ENCODE data around the gene PDE1A.

Gene PDE1A

DNA sequence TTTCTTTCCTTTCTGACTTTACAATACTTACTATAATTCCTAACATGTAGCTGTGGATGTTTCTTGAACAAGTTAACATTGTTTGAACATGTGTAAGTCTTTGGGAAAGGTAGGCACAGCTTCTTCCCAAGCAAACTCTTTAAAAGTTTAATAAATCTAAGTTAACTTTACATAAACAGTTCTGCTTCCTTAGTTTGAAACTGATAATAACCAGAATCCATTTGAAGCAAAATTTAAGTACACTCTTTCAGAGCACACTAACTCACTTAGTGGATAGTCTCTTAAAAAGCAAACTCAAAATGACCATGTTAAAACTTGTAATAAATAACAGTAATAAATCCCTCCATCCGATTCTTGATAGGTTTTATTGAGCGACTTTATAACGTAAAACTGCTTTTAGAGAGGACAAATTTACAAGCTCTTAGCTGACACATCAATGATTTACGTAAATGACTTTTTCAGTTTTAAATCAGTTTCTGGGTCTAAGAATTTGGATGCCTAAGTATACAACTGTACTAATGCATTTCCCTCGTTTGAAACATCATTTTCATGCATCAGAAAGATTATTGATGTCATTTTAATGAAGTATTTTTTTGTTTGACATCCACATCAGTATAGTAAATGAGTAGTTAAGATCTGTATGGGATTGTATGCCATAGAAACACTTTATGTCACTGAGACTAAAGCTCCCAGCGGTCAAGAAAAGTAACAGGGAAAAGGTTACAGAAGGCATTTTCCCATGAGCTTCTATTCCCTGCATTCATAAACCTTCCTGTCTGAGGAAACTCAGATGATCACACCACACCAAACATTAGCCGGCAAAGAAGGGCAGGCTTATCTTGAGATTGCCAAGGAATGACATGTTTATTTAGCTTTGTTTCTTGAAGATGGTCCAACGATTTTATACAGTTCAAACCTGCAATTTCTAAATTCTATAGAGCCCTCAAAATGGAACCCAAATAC is 67.5 kb downstream of the PDE1A start:
- in situ Hi-C loops (cut with HindIII; ENCODE audit: low sequenced_read_pairs), result no loop called here

DNA sequence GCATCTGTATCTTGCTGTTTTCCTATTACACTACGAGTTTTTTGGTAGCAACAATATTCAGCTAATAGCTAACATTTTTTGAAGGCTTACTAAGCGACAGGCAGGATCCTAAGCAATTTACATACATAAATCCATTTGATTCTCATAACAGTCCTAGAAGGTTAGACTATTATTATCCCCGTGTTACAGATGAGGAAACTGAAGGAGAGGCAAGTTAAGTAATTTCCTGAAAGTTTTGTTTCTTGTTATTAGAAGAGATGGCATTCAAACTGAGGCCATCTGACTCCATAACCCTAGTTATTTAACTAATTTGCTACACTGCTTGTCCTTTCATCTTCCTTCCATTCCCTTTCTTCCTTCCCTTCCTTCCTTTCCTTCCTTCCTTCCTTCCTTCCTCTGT is 68.2 kb downstream of the PDE1A start:
- in situ Hi-C loops (cut with HindIII; ENCODE audit: low sequenced_read_pairs), result no loop called here

DNA sequence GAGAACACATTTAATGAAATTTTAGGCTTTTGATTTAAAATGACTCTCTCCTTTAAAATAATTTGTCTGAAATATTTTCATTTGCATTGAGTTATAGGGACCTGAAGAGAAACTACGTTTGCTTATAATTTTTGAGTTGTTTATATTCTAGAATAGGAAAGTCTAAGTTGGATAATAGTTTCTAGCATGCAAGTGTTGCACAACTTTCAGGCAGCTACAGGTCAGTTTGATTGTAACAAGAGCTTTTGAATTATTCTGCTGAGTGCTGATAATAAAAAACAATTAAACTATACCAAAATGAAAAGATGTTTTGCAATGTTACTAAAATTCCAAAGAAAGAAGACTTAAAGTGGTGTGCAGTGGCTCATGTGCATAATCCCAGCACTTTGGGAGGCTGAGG is 71.0 kb downstream of the PDE1A start:
- in situ Hi-C loops (cut with HindIII; ENCODE audit: low sequenced_read_pairs), result no loop called here

DNA sequence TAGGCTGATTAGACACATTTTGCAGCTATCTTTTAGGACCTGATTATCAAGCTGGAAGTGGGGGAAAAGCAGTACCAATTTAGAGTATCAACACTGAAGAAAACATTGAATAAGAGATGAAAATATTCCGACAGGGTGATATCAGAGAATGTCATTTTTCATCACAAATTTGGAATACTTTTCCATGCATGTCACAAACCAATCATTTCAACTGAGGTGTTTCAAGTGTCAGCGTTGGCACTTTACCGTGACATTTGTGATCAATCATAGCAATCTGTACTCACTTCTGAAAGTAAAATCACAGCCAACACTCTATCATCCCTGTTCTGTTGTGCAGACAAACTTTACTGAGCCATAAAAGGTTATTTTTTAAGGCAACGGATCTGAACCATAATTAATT is 75.4 kb downstream of the PDE1A start:
- in situ Hi-C loops (cut with HindIII; ENCODE audit: low sequenced_read_pairs), result no loop called here

DNA sequence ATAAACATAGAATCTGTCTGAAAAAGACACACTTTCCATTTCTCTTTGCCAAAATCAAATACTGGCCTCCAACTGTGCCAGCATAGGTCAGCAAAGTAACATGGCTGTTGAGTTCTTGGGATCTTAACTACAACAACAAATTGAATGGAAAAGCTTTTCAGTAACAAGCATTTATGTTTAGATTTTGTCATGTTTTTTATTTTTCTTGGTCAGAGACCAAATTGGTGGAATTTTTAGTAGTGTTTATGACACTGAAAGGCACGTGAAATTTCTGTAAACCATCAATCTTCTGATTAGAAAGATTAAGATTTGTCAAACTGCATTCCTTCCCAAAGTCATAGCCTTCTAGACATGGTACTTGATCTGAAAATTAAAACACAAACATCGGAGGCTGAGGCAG is 77.6 kb downstream of the PDE1A start:
- in situ Hi-C loops (cut with HindIII; ENCODE audit: low sequenced_read_pairs), result no loop called here

DNA sequence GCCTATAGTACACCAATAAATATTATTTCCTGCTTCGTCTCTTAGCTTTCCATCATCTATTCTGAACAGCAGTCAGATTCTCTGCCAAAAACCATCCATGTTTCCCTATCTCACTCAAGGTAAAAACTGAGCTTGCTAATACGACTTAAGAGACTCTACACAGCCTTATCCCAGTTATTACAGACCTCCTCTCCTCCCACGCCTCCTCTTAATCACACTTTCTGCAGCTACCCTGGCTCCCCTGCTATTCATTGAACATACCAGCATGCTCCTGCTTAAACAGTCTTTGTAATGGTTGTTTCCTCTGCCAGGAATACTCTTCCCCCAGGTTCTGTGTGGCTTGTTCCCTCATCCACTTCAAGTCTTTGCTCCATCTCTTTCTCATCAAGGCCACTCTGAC is 81.5 kb downstream of the PDE1A start:
- in situ Hi-C loops (cut with HindIII; ENCODE audit: low sequenced_read_pairs), result no loop called here

DNA sequence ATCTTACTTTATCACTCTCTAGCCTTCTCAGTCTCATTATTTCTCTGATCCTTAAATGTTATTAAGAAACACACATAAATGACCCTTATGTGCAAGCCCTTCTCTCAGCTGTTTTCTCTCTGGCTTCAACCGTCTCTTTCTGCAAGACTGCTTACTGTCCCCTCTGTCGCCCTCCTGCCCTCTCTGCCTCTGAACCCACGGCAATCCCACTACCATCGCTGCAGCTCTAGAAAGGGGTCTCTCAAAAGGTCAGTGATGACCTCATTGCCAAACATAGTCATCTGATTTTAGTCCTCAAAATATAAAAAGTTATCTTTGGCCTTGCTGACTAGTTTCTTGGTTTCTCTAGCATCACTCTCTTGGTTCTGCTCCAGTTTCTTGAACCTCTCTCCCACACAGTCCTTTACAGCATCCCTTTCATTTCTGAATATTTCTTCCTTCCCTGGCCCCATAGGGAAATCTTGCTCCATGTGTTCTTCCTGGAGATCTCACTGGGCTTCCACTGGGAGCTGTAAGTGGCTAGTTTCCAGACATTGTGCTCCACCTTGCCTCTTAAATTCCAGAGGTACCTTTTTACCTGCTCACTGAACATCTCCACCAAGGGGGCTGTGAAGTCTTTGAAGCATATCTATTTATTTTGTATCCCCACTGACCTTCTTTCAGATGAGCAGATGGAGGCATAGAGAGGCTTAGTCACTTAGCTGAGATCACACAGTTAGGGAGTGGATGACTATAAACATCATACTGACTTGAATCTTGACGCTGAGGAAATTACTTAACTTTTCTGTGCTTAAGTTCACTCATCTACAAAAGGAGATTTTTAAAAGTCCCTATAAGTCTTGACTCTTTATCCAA is 96.2 kb downstream of the PDE1A start:
- in situ Hi-C loops (cut with HindIII; ENCODE audit: low sequenced_read_pairs), result no loop called here

DNA sequence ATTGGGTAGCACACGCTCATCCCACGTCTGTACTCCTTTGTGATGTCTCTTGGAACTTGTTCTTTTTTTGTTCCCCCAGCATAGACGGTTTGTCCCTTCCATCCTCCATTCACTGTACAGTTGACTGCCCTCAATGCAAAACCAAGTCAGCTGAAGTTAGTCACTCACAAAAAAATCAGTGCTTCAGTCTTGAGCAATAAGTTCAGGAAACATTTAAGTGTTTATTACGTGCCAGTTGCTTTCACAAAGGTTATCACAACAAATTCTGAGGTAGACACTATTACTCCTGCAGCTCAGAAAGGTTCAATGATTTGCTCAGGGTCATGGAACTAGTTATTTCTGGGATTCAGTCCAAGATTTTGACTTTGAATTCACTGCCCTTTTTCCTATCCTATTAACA is 102.2 kb downstream of the PDE1A start:
- in situ Hi-C loops (cut with HindIII; ENCODE audit: low sequenced_read_pairs), result no loop called here

DNA sequence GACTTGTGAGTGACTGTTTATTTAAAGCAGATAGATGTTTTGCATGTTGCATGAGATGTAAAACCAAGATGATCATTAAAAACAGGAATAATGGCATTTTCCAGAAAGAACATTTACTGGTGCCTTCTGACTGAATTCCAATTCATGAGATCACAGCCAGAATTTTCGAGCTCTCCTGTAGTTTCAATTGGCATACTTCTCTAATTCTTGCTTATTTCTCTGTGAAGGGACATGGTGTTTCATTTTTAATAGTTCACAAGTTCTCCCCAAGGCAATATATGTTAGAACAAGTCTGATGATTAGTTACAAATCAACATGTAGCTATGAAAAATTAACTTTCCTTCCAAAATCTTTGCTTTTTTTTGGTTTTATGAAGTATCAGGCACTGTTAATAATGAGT is 105.7 kb downstream of the PDE1A start:
- in situ Hi-C loops (cut with HindIII; ENCODE audit: low sequenced_read_pairs), result no loop called here

DNA sequence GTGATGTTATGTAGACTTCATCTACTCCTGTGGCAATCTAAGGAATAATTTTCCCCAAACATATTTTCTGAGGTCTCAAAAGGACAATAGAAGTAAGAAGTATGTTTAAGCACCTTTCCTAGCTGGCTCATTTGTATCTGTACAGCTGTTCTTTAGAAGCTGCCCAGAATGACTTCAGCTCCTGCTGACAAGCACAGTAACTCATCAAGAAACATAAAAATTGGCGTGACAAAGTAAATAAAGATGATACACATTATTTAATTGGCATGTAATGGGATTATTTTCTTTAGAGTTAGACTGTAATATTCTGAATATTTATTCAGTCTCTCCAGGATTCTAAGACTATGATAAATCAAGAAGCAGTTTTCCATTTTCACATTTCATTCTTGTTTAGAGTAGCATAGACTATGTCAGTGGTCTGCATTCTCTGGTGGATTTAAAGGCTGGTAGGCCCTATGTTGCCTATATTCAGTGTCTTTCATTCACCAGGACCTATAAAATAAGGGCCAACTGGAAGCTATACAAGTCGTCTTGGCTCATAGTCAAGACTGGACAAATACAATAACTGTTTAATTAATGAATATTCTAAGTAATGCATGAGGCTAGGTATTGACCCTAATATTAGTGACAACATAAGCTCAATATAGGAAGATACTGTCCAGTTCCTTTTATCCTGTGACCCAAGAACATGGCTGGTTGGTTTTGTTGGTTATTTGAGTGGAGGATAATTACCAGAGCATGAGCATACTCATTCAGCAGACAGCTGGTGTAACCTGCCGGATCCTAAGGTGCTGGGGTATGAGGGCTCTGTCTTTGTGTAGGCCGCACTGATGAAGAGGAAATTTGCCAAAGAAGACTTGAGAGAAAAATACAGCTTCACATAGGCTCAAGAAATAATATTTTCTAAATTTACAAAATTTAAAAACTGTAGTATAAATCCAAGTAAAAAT is 107.0 kb downstream of the PDE1A start:
- in situ Hi-C loops (cut with HindIII; ENCODE audit: low sequenced_read_pairs), result no loop called here

DNA sequence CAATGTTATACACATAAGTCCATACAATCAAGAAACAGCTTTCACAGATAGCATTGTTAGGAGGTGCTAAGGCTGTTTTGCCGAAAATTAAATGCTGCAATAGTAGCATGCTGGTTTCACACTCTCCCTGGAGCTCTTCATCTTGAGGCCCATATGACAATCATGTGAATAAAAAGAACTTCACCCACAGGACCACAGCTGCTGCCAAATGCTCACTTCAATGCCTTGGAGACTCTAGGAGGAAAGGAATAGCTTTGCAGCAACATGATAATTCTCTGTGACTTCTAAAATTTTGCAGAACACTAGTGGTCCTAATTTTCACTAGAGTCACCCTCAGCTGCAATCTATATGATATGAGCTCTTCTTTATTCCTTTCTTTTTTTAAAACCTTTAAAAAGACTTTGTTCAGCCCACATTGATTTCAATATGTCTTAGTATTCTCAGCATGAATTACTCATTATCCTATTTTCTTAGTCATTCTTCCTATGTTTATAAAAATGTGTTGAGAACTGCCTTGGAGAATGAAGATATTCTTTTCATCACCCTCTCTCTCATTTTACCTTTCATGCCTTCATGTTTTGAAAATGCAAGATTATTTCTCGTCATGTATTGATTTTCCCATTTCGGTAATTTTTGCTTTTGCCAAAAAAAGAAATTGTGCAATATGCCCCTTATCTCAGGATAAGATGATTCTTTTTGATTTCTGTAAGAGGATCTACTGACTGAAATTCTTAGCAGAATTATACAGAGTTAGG is 108.2 kb downstream of the PDE1A start:
- in situ Hi-C loops (cut with HindIII; ENCODE audit: low sequenced_read_pairs), result no loop called here

DNA sequence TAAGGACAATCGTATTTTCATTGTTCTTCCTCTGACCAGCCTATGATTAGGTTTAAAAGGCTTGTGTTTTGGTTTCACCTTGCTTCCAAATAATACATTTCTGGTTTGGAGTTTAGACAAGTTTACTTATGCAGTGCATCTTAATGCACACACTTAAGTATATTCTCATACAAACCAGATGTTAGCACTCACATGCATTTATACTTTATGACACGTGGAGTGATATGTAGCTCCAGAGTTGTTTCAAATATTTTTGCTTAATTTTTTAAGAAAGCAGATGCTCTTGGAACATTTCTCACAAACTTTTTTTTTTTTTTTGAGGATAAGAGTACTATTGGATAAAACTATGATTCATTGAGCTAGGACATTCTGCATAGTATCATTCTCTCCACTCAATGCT is 109.9 kb downstream of the PDE1A start:
- in situ Hi-C loops (cut with HindIII; ENCODE audit: low sequenced_read_pairs), result no loop called here

DNA sequence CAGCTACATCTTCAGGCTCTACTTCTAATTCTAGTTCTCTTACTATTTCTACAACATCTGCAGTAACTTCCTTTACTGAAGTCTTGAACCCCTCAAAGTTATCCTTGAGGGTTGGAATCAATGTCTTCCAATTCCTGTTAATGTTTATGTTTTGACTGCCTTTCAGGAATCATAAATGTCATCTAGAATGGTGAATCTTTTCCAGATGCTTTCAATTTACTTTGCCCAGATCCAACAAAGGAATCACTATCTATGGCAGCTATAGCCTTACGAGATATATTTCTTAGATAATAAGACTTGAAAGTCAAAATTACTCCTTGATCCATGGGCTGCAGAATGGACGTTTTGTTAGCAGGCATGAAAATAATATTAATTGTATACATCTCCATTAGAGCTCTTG is 123.9 kb downstream of the PDE1A start:
- in situ Hi-C loops (cut with HindIII; ENCODE audit: low sequenced_read_pairs), result no loop called here

DNA sequence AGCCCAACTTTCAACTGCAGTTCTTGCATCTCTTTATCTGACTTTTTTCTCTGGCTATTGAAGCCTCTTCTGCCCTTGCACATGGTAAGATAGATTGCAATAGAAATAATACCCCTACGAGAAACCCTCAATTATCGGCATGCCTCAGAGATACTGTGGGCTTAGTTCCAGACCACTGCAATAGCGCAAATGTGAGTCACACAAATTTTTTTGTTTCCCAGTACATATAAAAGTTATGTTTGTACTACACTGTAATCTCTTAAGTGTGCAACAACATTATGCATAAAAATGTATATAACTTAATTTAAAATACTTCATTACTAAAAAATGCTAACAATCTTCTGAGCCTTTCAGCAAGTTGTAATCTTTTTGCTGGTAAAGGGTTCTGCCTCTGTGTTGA is 124.7 kb downstream of the PDE1A start:
- in situ Hi-C loops (cut with HindIII; ENCODE audit: low sequenced_read_pairs), result no loop called here

DNA sequence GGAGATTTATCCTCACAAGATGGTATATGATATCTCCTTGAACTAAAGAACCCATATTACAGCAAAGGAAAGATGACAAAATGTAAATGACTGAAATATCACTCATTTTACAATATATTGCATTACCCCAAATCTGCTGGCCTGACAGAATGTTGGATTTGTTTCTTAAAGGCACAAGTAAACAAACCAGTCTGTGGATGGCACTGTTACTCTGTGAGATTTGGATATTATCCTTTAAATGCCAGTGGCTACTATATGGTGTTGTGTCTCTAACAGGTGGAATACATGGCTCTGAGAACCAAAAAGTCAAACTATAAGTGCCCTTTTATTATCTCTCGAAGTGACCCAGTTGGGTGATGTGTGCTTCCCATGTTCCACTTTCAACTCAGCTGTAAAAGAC is 125.7 kb downstream of the PDE1A start:
- in situ Hi-C loops (cut with HindIII; ENCODE audit: low sequenced_read_pairs), result no loop called here

DNA sequence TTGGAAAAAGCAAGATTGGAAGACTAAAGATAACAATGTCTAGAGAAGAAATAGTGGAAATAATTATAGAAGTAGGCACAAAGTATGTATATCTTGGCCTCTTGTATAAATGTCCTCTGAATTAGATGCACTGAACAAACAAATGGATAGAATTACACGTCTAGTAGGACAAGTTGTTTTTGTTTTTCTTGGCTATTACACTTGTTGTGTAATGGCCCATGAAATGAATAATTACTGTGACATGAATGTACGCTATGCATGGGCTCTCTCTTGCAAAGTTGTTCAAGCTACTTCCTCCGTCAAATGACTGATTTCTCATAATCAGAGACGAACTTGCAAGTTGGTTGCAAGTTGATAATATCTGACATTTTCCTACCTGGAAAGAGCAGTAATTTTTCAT is 126.2 kb downstream of the PDE1A start:
- in situ Hi-C loops (cut with HindIII; ENCODE audit: low sequenced_read_pairs), result no loop called here

DNA sequence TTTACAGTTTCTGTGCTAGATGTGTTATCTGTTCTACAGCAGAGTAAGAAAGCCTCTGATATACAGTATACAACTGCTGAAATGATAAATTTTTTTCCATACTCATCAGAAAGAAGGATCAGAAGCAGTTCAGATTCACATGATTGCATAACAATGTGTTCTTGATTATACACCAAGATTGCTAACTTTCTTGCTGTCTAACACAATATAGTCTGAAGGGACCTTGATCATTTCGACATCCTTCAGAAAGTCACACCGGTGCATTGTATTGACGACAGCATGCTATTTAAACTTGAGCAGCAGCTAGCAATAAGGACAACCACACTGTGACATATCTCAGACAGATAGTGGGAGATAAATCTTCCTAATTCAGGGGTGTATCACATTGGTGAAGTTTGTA is 127.2 kb downstream of the PDE1A start:
- in situ Hi-C loops (cut with HindIII; ENCODE audit: low sequenced_read_pairs), result no loop called here

DNA sequence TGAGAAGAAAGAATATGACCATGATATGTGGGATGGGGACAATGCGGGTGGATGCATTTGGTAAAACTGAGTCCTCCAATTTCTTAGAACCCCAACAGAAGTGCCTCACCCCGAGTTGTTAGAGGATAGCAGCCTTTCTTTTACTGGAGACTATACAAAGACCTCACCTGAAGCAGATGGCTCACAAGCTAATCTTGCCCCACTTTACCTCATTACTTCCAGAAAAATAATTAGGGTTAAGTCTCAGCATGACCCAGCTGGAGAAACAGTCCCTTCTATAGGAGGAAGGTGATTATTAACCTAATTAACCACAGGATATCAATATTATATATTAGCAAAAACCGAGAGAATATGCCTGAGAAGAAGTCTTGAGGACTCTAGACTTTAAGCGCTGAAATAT is 128.4 kb downstream of the PDE1A start:
- in situ Hi-C loops (cut with HindIII; ENCODE audit: low sequenced_read_pairs), result no loop called here

DNA sequence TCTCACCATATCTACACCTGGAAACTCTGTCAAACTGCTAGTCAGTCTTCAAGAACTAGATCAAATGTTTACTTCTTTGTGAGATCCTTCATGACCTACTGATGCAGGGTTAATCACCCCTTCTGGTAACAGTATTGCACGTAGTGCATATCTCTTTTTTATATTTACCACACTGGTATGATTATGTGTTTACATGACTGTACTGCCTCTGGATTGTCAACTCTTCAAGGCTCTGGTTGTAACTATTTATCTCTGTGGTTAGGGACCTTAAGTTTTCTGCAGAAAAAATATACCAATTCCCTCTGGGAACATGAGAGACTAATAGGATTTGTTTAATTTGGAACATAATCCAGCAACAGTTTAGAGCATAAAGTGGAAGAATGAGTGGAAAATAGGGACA is 135.5 kb downstream of the PDE1A start:
- in situ Hi-C loops (cut with HindIII; ENCODE audit: low sequenced_read_pairs), result no loop called here

DNA sequence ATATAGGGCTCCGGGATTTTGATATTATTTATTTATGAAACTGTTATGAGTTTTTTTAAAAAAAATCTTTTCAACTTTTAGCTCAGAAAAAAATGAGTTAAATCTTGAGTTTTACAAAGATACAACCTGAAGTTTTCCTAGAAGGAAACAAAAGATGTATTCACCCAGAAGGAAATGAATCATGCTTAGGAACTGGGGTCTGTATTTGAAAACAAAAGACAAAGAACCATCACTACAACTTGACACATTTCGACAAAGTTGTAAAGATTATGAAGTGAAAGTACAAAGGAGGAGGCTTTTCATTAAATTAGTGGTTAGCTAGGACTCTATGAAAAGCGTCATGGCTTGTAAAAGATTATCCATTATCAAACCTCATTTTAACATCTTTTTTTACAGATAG is 143.3 kb downstream of the PDE1A start:
- in situ Hi-C loops (cut with HindIII; ENCODE audit: low sequenced_read_pairs), result no loop called here

Measured in endothelial cell of hepatic sinusoid (primary cell).